ENCODE results near the gene PACSIN1.

DNA sequence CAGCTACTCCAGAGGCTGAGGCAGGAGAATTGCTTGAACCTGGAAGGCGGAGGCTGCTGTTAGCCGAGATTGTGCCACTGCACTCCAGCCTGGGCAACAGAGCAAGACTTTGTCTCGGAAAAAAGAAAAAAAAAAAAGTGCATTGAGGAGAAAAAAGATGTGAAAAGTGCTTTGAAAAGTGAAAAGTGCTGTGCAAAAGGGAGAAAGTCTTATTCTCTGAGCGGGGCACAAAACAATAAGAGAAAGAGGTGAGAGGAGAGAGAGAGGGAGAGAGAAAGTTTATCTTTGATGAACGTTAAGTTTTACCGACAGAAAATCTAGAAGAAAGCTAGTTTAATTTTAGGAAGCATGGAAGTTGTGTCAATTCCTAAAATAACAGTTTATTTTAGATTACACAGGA, 3.9 kb upstream of the PACSIN1 start:
- TF ChIP-seq, protein P1, sequence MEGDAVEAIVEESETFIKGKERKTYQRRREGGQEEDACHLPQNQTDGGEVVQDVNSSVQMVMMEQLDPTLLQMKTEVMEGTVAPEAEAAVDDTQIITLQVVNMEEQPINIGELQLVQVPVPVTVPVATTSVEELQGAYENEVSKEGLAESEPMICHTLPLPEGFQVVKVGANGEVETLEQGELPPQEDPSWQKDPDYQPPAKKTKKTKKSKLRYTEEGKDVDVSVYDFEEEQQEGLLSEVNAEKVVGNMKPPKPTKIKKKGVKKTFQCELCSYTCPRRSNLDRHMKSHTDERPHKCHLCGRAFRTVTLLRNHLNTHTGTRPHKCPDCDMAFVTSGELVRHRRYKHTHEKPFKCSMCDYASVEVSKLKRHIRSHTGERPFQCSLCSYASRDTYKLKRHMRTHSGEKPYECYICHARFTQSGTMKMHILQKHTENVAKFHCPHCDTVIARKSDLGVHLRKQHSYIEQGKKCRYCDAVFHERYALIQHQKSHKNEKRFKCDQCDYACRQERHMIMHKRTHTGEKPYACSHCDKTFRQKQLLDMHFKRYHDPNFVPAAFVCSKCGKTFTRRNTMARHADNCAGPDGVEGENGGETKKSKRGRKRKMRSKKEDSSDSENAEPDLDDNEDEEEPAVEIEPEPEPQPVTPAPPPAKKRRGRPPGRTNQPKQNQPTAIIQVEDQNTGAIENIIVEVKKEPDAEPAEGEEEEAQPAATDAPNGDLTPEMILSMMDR (IDR thresholded peaks at IDR 0.05; ENCODE audit: poor library complexity), result no peak
- TF ChIP-seq EZH2phosphoT487 (IDR thresholded peaks at IDR 0.05; ENCODE audit: low read depth, severe bottlenecking, unreplicated experiment), result no peak

All from hepatocyte (in vitro differentiated cells).